ENCODE measurements around the gene ANKRD63. TPM values are rescaled to one million over a fixed set of nuclear protein-coding genes. Genes with fewer than 3 reads are reported as not detected.

The ANKRD63 gene
- polyA plus RNA-seq, 1 of the 3 experiments (the other 2 are of a cell fraction) = not detected

DNA sequence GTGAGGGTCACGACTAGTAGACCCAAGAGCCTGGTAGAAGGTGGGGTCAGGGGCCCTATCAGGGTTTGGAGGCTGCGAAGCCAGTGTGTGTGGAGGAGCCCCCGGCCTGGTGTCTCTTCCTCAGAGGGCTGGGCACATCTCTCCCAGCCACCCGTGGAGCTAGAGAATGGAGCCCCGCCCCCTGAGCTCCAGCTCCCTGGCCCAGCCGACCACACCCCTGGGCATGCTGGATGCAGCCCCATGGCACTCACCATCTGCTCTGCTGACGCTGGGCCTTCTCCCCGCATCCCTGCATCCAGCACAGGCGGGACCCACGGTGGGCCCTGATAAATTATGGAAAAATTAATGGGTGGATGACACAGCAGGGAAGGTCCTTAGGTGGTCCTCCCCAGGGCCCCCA, 17.5 kb downstream of the ANKRD63 start:
- Histone ChIP-seq H3K4me3 (ENCODE audit: low read depth in 2 of 2, low read length in 1 of 2) (no peak overlapping the region), H3K9me3 (no peaks in the 10 kb centered on the region), H3F3A (replicated peaks; ENCODE audit: insufficient read depth) (peaks cover 7% of the 10 kb centered on the region), H3K36me3 (replicated peaks in 1 of 2; ENCODE audit: control insufficient read depth in 1 of 2, insufficient read depth in 2 of 2, low read length in 1 of 2) (no peaks in the 10 kb centered on the region), H3K9ac (no peak overlapping the region), H3K27me3 (ENCODE audit: insufficient read depth) (no peaks in the 10 kb centered on the region), H4K20me1 (ENCODE audit: insufficient read depth) (no peaks in the 10 kb centered on the region), H3K9me2 (no peaks in the 10 kb centered on the region), H2AFZ (ENCODE audit: low read depth) (no peak overlapping the region), H3K79me2 (ENCODE audit: insufficient read depth) (no peaks in the 10 kb centered on the region), H3K4me2 (no peak overlapping the region), H3K4me1 (ENCODE audit: control insufficient read depth in 1 of 2, insufficient read depth in 2 of 2, low read depth in 1 of 2, low read length in 1 of 2) (peaks cover 0 to 2% of the 10 kb centered on the region in 2 experiments; a peak in 1 of 4 replicates), H3K27ac (ENCODE audit: low read depth in 2 of 2, low read length in 1 of 2) (no peak overlapping the region)
- POLR2A ChIA-PET = no interaction called here
- DNase-seq = peak; percentile 52
- 82% methylated on average over 4 of the region's 10 CpGs for WGBS (ENCODE audit: low lambda C conversion rate)
- CTCF ChIA-PET = interaction anchor here (0.5 to 25.6 kb wide), 5 partner anchors 8 to 154 kb away, joined by 3 to 868 read pairs (median 100); partner anchors contain the start of gene PAK6
- no peak for TF ChIP-seq FOXM1 (IDR thresholded peaks at IDR 0.05; ENCODE audit: low read depth)
- TF ChIP-seq RCOR1 (IDR thresholded peaks at IDR 0.05; ENCODE audit: low read length) = no peak
- TF ChIP-seq TCF12 (IDR thresholded peaks at IDR 0.05) = no peak
- no peak for TF ChIP-seq ELF1 (IDR thresholded peaks at IDR 0.05)
- TF ChIP-seq SIN3A (IDR thresholded peaks at IDR 0.05; ENCODE audit: borderline replicate concordance, low read depth, low read length) = no peak
- TF ChIP-seq, protein P1, sequence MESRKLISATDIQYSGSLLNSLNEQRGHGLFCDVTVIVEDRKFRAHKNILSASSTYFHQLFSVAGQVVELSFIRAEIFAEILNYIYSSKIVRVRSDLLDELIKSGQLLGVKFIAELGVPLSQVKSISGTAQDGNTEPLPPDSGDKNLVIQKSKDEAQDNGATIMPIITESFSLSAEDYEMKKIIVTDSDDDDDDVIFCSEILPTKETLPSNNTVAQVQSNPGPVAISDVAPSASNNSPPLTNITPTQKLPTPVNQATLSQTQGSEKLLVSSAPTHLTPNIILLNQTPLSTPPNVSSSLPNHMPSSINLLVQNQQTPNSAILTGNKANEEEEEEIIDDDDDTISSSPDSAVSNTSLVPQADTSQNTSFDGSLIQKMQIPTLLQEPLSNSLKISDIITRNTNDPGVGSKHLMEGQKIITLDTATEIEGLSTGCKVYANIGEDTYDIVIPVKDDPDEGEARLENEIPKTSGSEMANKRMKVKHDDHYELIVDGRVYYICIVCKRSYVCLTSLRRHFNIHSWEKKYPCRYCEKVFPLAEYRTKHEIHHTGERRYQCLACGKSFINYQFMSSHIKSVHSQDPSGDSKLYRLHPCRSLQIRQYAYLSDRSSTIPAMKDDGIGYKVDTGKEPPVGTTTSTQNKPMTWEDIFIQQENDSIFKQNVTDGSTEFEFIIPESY (IDR thresholded peaks at IDR 0.05; ENCODE audit: borderline replicate concordance, low read depth) = no peak
- TF ChIP-seq, protein P2, sequence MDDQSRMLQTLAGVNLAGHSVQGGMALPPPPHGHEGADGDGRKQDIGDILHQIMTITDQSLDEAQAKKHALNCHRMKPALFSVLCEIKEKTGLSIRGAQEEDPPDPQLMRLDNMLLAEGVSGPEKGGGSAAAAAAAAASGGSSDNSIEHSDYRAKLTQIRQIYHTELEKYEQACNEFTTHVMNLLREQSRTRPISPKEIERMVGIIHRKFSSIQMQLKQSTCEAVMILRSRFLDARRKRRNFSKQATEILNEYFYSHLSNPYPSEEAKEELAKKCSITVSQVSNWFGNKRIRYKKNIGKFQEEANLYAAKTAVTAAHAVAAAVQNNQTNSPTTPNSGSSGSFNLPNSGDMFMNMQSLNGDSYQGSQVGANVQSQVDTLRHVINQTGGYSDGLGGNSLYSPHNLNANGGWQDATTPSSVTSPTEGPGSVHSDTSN (IDR thresholded peaks at IDR 0.05) = no peak
- TF ChIP-seq MEF2A (IDR thresholded peaks at IDR 0.05; ENCODE audit: borderline replicate concordance, low read depth) = no peak
- TF ChIP-seq RFX5 (IDR thresholded peaks at IDR 0.05; ENCODE audit: low read length) = no peak
- TF ChIP-seq, protein P3, sequence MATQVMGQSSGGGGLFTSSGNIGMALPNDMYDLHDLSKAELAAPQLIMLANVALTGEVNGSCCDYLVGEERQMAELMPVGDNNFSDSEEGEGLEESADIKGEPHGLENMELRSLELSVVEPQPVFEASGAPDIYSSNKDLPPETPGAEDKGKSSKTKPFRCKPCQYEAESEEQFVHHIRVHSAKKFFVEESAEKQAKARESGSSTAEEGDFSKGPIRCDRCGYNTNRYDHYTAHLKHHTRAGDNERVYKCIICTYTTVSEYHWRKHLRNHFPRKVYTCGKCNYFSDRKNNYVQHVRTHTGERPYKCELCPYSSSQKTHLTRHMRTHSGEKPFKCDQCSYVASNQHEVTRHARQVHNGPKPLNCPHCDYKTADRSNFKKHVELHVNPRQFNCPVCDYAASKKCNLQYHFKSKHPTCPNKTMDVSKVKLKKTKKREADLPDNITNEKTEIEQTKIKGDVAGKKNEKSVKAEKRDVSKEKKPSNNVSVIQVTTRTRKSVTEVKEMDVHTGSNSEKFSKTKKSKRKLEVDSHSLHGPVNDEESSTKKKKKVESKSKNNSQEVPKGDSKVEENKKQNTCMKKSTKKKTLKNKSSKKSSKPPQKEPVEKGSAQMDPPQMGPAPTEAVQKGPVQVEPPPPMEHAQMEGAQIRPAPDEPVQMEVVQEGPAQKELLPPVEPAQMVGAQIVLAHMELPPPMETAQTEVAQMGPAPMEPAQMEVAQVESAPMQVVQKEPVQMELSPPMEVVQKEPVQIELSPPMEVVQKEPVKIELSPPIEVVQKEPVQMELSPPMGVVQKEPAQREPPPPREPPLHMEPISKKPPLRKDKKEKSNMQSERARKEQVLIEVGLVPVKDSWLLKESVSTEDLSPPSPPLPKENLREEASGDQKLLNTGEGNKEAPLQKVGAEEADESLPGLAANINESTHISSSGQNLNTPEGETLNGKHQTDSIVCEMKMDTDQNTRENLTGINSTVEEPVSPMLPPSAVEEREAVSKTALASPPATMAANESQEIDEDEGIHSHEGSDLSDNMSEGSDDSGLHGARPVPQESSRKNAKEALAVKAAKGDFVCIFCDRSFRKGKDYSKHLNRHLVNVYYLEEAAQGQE (IDR thresholded peaks at IDR 0.05; ENCODE audit: low read depth, low read length) = no peak

Measured in SK-N-SH (cell line).